Measurements from ENCODE around the gene TSC2. TPM values are rescaled to one million over a fixed set of nuclear protein-coding genes. Genes with fewer than 3 reads are reported as not detected.

Gene TSC2
- total RNA-seq, 1 donor from 2014 or later: 215 TPM

- H3K27me3 Mint-ChIP-seq (ENCODE audit: unreplicated experiment): no peaks in the 10 kb centered on the region
- no peaks in the 10 kb centered on the region for H3K36me3 Mint-ChIP-seq (ENCODE audit: unreplicated experiment)
- H3K4me3 Mint-ChIP-seq (ENCODE audit: unreplicated experiment): no peak overlapping the region
- TF ChIP-seq CTCF (IDR thresholded peaks at IDR 0.05; ENCODE audit: partially characterized antibody, unreplicated experiment): no peak
- H3K27ac Mint-ChIP-seq (ENCODE audit: unreplicated experiment): no peak overlapping the region
- H3K9me3 Mint-ChIP-seq (ENCODE audit: unreplicated experiment): peaks cover 4% of the 10 kb centered on the region
- peaks cover 4% of the 10 kb centered on the region for H3K4me1 Mint-ChIP-seq (ENCODE audit: low read depth, unreplicated experiment)
- DNase-seq: no peak
These were observed 29.9 kb downstream of the TSC2 start for GRCh38 chr16:2077696-2078095.

- Mint-ChIP-seq H3K27ac (ENCODE audit: unreplicated experiment) (no peak overlapping the region), H3K4me3 (ENCODE audit: unreplicated experiment) (no peak overlapping the region), H3K9me3 (ENCODE audit: unreplicated experiment) (peaks cover 6% of the 10 kb centered on the region), H3K27me3 (ENCODE audit: unreplicated experiment) (peaks cover 1% of the 10 kb centered on the region), H3K4me1 (ENCODE audit: low read depth, unreplicated experiment) (peaks cover 6% of the 10 kb centered on the region), H3K36me3 (ENCODE audit: unreplicated experiment) (no peaks in the 10 kb centered on the region)
- no peak for DNase-seq
- TF ChIP-seq CTCF (IDR thresholded peaks at IDR 0.05; ENCODE audit: partially characterized antibody, unreplicated experiment): no peak
These were observed 30.3 kb downstream of the TSC2 start for GRCh38 chr16:2078096-2078495.

DNA sequence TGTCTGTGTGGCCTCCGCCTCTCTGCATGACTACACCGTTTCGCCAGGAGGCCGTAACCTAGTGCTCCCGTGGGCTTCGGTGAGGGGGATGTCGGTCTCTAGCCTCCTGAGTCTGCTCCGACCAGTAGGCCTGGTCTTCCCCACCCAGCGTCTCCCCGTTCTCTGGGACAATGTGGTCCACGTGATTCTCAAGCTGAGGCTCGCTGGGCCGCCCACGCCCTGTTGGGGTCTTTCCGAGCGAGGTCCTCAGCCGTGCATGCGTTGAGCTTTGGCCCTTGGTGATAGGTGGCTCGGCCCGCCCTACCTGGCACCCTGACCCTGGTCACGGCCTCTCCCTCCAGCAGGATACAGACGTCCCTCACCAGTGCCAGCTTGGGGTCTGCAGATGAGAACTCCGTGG is 30.9 kb downstream of the TSC2 start:
- H3K4me3 Mint-ChIP-seq (ENCODE audit: unreplicated experiment): no peak overlapping the region
- no peak for DNase-seq

DNA sequence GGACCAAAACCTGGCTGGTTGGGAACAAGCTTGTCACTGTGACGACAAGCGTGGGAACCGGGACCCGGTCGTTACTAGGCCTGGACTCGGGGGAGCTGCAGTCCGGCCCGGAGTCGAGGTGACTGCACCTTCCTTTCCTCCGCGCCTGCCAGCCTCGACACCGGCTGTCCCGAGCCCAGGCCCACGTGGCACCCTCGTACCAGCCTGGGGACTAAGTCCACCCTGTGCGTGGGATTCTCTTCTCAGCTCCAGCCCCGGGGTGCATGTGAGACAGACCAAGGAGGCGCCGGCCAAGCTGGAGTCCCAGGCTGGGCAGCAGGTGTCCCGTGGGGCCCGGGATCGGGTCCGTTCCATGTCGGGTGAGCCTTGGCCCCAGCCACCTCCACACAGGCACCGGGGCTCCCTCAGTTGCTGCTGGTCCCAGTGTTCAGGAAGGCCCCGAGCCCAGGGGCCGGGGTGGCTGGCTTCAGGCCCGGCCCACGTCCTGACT is 31.6 kb downstream of the TSC2 start:
- no peak overlapping the region for H3K4me3 Mint-ChIP-seq (ENCODE audit: unreplicated experiment)

More for the DNA sequence above, 30.9 kb downstream of the TSC2 start:
- H3K27me3 Mint-ChIP-seq (ENCODE audit: unreplicated experiment): peaks cover 2% of the 10 kb centered on the region
- no peak for TF ChIP-seq CTCF (IDR thresholded peaks at IDR 0.05; ENCODE audit: partially characterized antibody, unreplicated experiment)
- H3K9me3 Mint-ChIP-seq (ENCODE audit: unreplicated experiment): peaks cover 7% of the 10 kb centered on the region
- H3K27ac Mint-ChIP-seq (ENCODE audit: unreplicated experiment): no peak overlapping the region
- peaks cover 6% of the 10 kb centered on the region for H3K4me1 Mint-ChIP-seq (ENCODE audit: low read depth, unreplicated experiment)
- H3K36me3 Mint-ChIP-seq (ENCODE audit: unreplicated experiment): no peaks in the 10 kb centered on the region

GRCh38 chr16:2079991-2080390 is 32.2 kb downstream of the TSC2 start:
- H3K9me3 Mint-ChIP-seq (ENCODE audit: unreplicated experiment): peaks cover 7% of the 10 kb centered on the region
- H3K4me3 Mint-ChIP-seq (ENCODE audit: unreplicated experiment): no peak overlapping the region
- TF ChIP-seq CTCF (IDR thresholded peaks at IDR 0.05; ENCODE audit: partially characterized antibody, unreplicated experiment): no peak
- no peaks in the 10 kb centered on the region for H3K36me3 Mint-ChIP-seq (ENCODE audit: unreplicated experiment)
- no peak overlapping the region for H3K27ac Mint-ChIP-seq (ENCODE audit: unreplicated experiment)
- H3K27me3 Mint-ChIP-seq (ENCODE audit: unreplicated experiment): peaks cover 6% of the 10 kb centered on the region
- DNase-seq: no peak
- H3K4me1 Mint-ChIP-seq (ENCODE audit: low read depth, unreplicated experiment): peaks cover 6% of the 10 kb centered on the region

More for the DNA sequence above, 31.6 kb downstream of the TSC2 start:
- H3K9me3 Mint-ChIP-seq (ENCODE audit: unreplicated experiment): peaks cover 7% of the 10 kb centered on the region
- H3K27me3 Mint-ChIP-seq (ENCODE audit: unreplicated experiment): peaks cover 3% of the 10 kb centered on the region
- TF ChIP-seq CTCF (IDR thresholded peaks at IDR 0.05; ENCODE audit: partially characterized antibody, unreplicated experiment): no peak
- no peak for DNase-seq
- no peaks in the 10 kb centered on the region for H3K36me3 Mint-ChIP-seq (ENCODE audit: unreplicated experiment)
- peaks cover 6% of the 10 kb centered on the region for H3K4me1 Mint-ChIP-seq (ENCODE audit: low read depth, unreplicated experiment)
- no peak overlapping the region for H3K27ac Mint-ChIP-seq (ENCODE audit: unreplicated experiment)

All from glutamatergic neuron (in vitro differentiated cells).